Panc1 (cell line): Measurements from ENCODE around the gene ANXA6.

Experiments used
- CTCF ChIP-seq: fragments of 450-650 bp; IDR thresholded peaks from 2 replicates; pipeline ENCODE4 v1.5.1; 2017; ENCODE audit warnings: mild to moderate bottlenecking
- POLR2AphosphoS5 ChIP-seq: IDR thresholded peaks from 2 replicates; pipeline ENCODE4 v1.6.1; 2012; ENCODE audit warnings: mild to moderate bottlenecking, low read depth, low read length, moderate library complexity

- TF ChIP-seq CTCF (no peak), POLR2AphosphoS5 (no peak)
Measured at GRCh38 chr5:151150471-151151262, 6.9 kb downstream of the ANXA6 start.
